GM06990 (cell line): ENCODE data around the gene CAMTA1.

Experiments used
- DNase-seq: peaks from one replicate; pipeline ENCODE4 v3.0.0-alpha.2; 2011; ENCODE audit not compliant: insufficient read length; ENCODE audit errors: extremely low read depth
- H3K27me3 ChIP-seq: replicated peaks from 2 replicates; pipeline ENCODE4 v1.6.0; 2011; ENCODE audit warnings: low read length; ENCODE audit not compliant: control insufficient read depth, insufficient read depth
- H3K36me3 ChIP-seq: 2 replicates; pipeline ENCODE4 v1.5.1; 2011; ENCODE audit warnings: low read length; ENCODE audit not compliant: control insufficient read depth, insufficient read depth
- H3K4me3 ChIP-seq: replicated peaks from 2 replicates; pipeline ENCODE4 v1.5.1; 2011; ENCODE audit warnings: low read depth, mild to moderate bottlenecking, control low read depth, low read length
- CTCF ChIP-seq: IDR thresholded peaks from 2 replicates; pipeline ENCODE4 v1.5.1; 2011; ENCODE audit warnings: low read length, control low read depth, mild to moderate bottlenecking, inconsistent platforms; ENCODE audit not compliant: insufficient read depth, poor library complexity, severe bottlenecking

Gene CAMTA1

GRCh38 chr1:6783221-6783620 lies 2.0 kb upstream of the CAMTA1 start:
- Histone ChIP-seq H3K4me3 (peak overlapping the region; percentile 80; the same call in 1 of the 2 replicates), H3K27me3 (no peaks in the 10 kb centered on the region), H3K36me3 (no peaks in the 10 kb centered on the region)
- DNase-seq: no peak
- TF ChIP-seq CTCF: no peak

GRCh38 chr1:6783936-6784559 lies 1.2 kb upstream of the CAMTA1 start:
- no peak for TF ChIP-seq CTCF
- H3K27me3 ChIP-seq: no peaks in the 10 kb centered on the region
- H3K4me3 ChIP-seq: peak overlapping the region; percentile 80
- DNase-seq: no peak
- H3K36me3 ChIP-seq: no peaks in the 10 kb centered on the region

GRCh38 chr1:6784560-6785317 lies 515 bp upstream of the CAMTA1 start:
- no peak for TF ChIP-seq CTCF
- no peaks in the 10 kb centered on the region for H3K27me3 ChIP-seq
- DNase-seq: peak; percentile 99

GRCh38 chr1:6785728-6786505 lies 663 bp downstream of the CAMTA1 start:
- H3K36me3 ChIP-seq: no peaks in the 10 kb centered on the region
- no peak for TF ChIP-seq CTCF
- no peaks in the 10 kb centered on the region for H3K27me3 ChIP-seq
- peak; percentile 50 for DNase-seq
- peak overlapping the region; percentile 88 for H3K4me3 ChIP-seq

More at GRCh38 chr1:6784560-6785317, 515 bp upstream of the CAMTA1 start:
- Histone ChIP-seq H3K4me3 (peak overlapping the region; percentile 80), H3K36me3 (no peaks in the 10 kb centered on the region)

GRCh38 chr1:6788946-6789345 lies 3.7 kb downstream of the CAMTA1 start:
- TF ChIP-seq CTCF: no peak

More at GRCh38 chr1:6788946-6789345, 3.7 kb downstream of the CAMTA1 start:
- H3K27me3 ChIP-seq: no peaks in the 10 kb centered on the region
- DNase-seq: no peak
- H3K36me3 ChIP-seq: no peaks in the 10 kb centered on the region
- H3K4me3 ChIP-seq: no peak overlapping the region
